Measurements from ENCODE around the gene USP48. TPM values are rescaled to one million over a fixed set of nuclear protein-coding genes. Genes with fewer than 3 reads are reported as not detected.

The USP48 gene
- total and polyA plus RNA-seq, 2 of the 13 experiments (the other 11 are each of a cell fraction or from before 2014, with no cell fraction given): 30.4 to 30.7 TPM

GRCh38 chr1:21829294-21829693, 46.3 kb upstream of the USP48 start (continued):
- TF ChIP-seq GFI1 (CRISPR knock-in tag; IDR thresholded peaks at IDR 0.05; ENCODE audit: borderline replicate concordance): no peak
- no peak for TF ChIP-seq ZNF768 (CRISPR knock-in tag; IDR thresholded peaks at IDR 0.05)
- TF ChIP-seq FOSL2 (CRISPR knock-in tag; IDR thresholded peaks at IDR 0.05): no peak
- no peak for TF ChIP-seq WIZ (CRISPR knock-in tag; IDR thresholded peaks at IDR 0.05)
- TF ChIP-seq, protein P1, sequence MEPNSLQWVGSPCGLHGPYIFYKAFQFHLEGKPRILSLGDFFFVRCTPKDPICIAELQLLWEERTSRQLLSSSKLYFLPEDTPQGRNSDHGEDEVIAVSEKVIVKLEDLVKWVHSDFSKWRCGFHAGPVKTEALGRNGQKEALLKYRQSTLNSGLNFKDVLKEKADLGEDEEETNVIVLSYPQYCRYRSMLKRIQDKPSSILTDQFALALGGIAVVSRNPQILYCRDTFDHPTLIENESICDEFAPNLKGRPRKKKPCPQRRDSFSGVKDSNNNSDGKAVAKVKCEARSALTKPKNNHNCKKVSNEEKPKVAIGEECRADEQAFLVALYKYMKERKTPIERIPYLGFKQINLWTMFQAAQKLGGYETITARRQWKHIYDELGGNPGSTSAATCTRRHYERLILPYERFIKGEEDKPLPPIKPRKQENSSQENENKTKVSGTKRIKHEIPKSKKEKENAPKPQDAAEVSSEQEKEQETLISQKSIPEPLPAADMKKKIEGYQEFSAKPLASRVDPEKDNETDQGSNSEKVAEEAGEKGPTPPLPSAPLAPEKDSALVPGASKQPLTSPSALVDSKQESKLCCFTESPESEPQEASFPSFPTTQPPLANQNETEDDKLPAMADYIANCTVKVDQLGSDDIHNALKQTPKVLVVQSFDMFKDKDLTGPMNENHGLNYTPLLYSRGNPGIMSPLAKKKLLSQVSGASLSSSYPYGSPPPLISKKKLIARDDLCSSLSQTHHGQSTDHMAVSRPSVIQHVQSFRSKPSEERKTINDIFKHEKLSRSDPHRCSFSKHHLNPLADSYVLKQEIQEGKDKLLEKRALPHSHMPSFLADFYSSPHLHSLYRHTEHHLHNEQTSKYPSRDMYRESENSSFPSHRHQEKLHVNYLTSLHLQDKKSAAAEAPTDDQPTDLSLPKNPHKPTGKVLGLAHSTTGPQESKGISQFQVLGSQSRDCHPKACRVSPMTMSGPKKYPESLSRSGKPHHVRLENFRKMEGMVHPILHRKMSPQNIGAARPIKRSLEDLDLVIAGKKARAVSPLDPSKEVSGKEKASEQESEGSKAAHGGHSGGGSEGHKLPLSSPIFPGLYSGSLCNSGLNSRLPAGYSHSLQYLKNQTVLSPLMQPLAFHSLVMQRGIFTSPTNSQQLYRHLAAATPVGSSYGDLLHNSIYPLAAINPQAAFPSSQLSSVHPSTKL (CRISPR knock-in tag; IDR thresholded peaks at IDR 0.05): no peak
- no peak for TF ChIP-seq ZNF232 (CRISPR knock-in tag; IDR thresholded peaks at IDR 0.05; ENCODE audit: borderline replicate concordance)
- TF ChIP-seq PHF20 (CRISPR knock-in tag; IDR thresholded peaks at IDR 0.05): no peak
- TF ChIP-seq ZBTB20 (CRISPR knock-in tag; IDR thresholded peaks at IDR 0.05; ENCODE audit: borderline replicate concordance, low read depth): no peak
- no peak for TF ChIP-seq SMARCE1 (IDR thresholded peaks at IDR 0.05; ENCODE audit: borderline replicate concordance)
- TF ChIP-seq ZNF670 (CRISPR knock-in tag; IDR thresholded peaks at IDR 0.05; ENCODE audit: borderline replicate concordance): no peak
- no peak for TF ChIP-seq ZNF558 (CRISPR knock-in tag; IDR thresholded peaks at IDR 0.05; ENCODE audit: borderline replicate concordance)
